GM11168 (cell line): ENCODE results near the gene ZNF93.
"Not testable (repeated sequence)": the region's sequence is repeated elsewhere in the genome, so short reads cannot be mapped to it uniquely, and the experiment has no call there.

Source experiments
- in situ Hi-C: fragments of 300-500 bp; cut with MboI; formaldehyde crosslinking; loops from one replicate; pipeline ENCODE4 v1.12.0; 2022; ENCODE audit warnings: low sequenced_read_pairs; ENCODE audit not compliant: unreplicated experiment

The ZNF93 gene

GRCh38 chr19:19900729-19901444, at the start of gene ZNF93:
ZNF93 (plus strand) TSS chr19:19900946; CDS start chr19:19901089, 143 bp downstream.
- in situ Hi-C loops = no loop called here

GRCh38 chr19:19851740-19852139, 49.0 kb upstream of the ZNF93 start:
- in situ Hi-C loops = not testable (repeated sequence)

- in situ Hi-C loops = no loop called here
These were observed 42.0 kb upstream of the ZNF93 start for GRCh38 chr19:19858751-19859150.

GRCh38 chr19:19860756-19861390, 39.9 kb upstream of the ZNF93 start:
- in situ Hi-C loops = no loop called here

GRCh38 chr19:19865750-19866610, 34.8 kb upstream of the ZNF93 start, which contains the start of gene ZNF253:
ZNF253 (plus strand) TSS chr19:19865882; CDS start chr19:19865997, 115 bp downstream.
- in situ Hi-C loops = no loop called here

- in situ Hi-C loops = no loop called here
These were observed 34.0 kb upstream of the ZNF93 start for GRCh38 chr19:19866611-19867248.

- in situ Hi-C loops = not testable (repeated sequence)
These were observed 30.7 kb upstream of the ZNF93 start for GRCh38 chr19:19870086-19870485.

GRCh38 chr19:19871932-19872331, 28.8 kb upstream of the ZNF93 start:
- in situ Hi-C loops = no loop called here

GRCh38 chr19:19873381-19873780, 27.4 kb upstream of the ZNF93 start:
- in situ Hi-C loops = no loop called here

- in situ Hi-C loops = no loop called here
These were observed 23.0 kb upstream of the ZNF93 start for GRCh38 chr19:19877724-19878123.

- in situ Hi-C loops = no loop called here
These were observed 16.2 kb upstream of the ZNF93 start for GRCh38 chr19:19884583-19884982.

GRCh38 chr19:19892055-19892941, 8.4 kb upstream of the ZNF93 start:
- in situ Hi-C loops = not testable (repeated sequence)

- in situ Hi-C loops = no loop called here
These were observed 512 bp upstream of the ZNF93 start for GRCh38 chr19:19900139-19900728.

GRCh38 chr19:19907551-19907950, 6.8 kb downstream of the ZNF93 start:
- in situ Hi-C loops = not testable (repeated sequence)

- in situ Hi-C loops = no loop called here
These were observed 8.9 kb downstream of the ZNF93 start for GRCh38 chr19:19909654-19910053.

GRCh38 chr19:19911150-19911549, 10.4 kb downstream of the ZNF93 start:
- in situ Hi-C loops = no loop called here

- in situ Hi-C loops = no loop called here
These were observed 13.8 kb downstream of the ZNF93 start for GRCh38 chr19:19914596-19914995.

GRCh38 chr19:19930417-19930816, 29.7 kb downstream of the ZNF93 start:
- in situ Hi-C loops = not testable (repeated sequence)
